ENCODE data around the gene POLR2B. TPM values are rescaled to one million over a fixed set of nuclear protein-coding genes. Genes with fewer than 3 reads are reported as not detected.
A peak's percentile ranks its signal among the peaks of the same experiment; 100 is the strongest.

POLR2B gene
- total RNA-seq, 1 experiment from 2014 or later: 108 TPM

- H3K27ac Mint-ChIP-seq: peak overlapping the region; percentile 96 to 99 (median 96); a peak in 4 of 7 replicates
- H3K27me3 Mint-ChIP-seq (ENCODE audit: low read depth): no peaks in the 10 kb centered on the region
- no peak overlapping the region for H3K23ac ChIP-seq (ENCODE audit: insufficient read length, low read depth, low read length)
- H3K4me1 ChIP-seq (ENCODE audit: insufficient read depth, low read length): no peaks in the 10 kb centered on the region; the same call in 1 of the 2 replicates
- no peak overlapping the region for H3T11ph ChIP-seq (ENCODE audit: low read length)
- peaks cover 11% of the 10 kb centered on the region for H3K23me2 ChIP-seq (ENCODE audit: insufficient read length, low read depth, low read length, poor library complexity, severe bottlenecking)
- no peak overlapping the region for H3K4ac ChIP-seq (ENCODE audit: low read depth, low read length)
- H4K91ac ChIP-seq (ENCODE audit: insufficient read length, low read depth, low read length): no peak overlapping the region
- no peak overlapping the region for H2BK12ac ChIP-seq (ENCODE audit: insufficient read length, low read depth, low read length)
- TF ChIP-seq, protein P1, sequence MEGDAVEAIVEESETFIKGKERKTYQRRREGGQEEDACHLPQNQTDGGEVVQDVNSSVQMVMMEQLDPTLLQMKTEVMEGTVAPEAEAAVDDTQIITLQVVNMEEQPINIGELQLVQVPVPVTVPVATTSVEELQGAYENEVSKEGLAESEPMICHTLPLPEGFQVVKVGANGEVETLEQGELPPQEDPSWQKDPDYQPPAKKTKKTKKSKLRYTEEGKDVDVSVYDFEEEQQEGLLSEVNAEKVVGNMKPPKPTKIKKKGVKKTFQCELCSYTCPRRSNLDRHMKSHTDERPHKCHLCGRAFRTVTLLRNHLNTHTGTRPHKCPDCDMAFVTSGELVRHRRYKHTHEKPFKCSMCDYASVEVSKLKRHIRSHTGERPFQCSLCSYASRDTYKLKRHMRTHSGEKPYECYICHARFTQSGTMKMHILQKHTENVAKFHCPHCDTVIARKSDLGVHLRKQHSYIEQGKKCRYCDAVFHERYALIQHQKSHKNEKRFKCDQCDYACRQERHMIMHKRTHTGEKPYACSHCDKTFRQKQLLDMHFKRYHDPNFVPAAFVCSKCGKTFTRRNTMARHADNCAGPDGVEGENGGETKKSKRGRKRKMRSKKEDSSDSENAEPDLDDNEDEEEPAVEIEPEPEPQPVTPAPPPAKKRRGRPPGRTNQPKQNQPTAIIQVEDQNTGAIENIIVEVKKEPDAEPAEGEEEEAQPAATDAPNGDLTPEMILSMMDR (conservative IDR thresholded peaks at IDR 0.05): peak; percentile 28; the same call in 2 of the 3 replicates
- WGBS (ENCODE audit: extremely low coverage, insufficient read length, low lambda C conversion rate): no CpG with 5 or more reads among the region's 46 CpGs
- DNase-seq: peak; percentile 73
- H3K9me3 Mint-ChIP-seq: no peaks in the 10 kb centered on the region; a peak in 3 of 5 replicates
- no peak overlapping the region for H2AFZ ChIP-seq (ENCODE audit: low read length)
- peak overlapping the region; percentile 84 for H3K4me2 ChIP-seq (ENCODE audit: insufficient read depth, insufficient read length, low read length)
- peaks cover 39% of the 10 kb centered on the region for H3K79me2 ChIP-seq (ENCODE audit: insufficient read depth, low read length)
- no peak overlapping the region for H2BK20ac ChIP-seq (ENCODE audit: low read depth, low read length, poor library complexity, severe bottlenecking)
- H3K27me3 ChIP-seq (ENCODE audit: insufficient read depth, low read length): no peaks in the 10 kb centered on the region
- peak overlapping the region; percentile 26; the same call in 1 of the 2 replicates for H3K14ac ChIP-seq (ENCODE audit: insufficient read depth, low read length)
- H3K4me3 Mint-ChIP-seq: peak overlapping the region; percentile 100
- no peak overlapping the region for H2BK120ac ChIP-seq (ENCODE audit: low read depth, low read length, poor library complexity, severe bottlenecking)
- H2BK5ac ChIP-seq (ENCODE audit: insufficient read length, low read length): no peak overlapping the region
- peaks cover 16 to 17% of the 10 kb centered on the region in 2 experiments for H3K4me1 Mint-ChIP-seq
- H3K9me3 ChIP-seq (ENCODE audit: control insufficient read depth, low read depth, low read length): no peaks in the 10 kb centered on the region
- H3K9ac ChIP-seq (ENCODE audit: extremely low read depth, insufficient read length, low read length): peak overlapping the region; percentile 78
- H3K36me3 Mint-ChIP-seq (ENCODE audit: insufficient read depth in 1 of 3, low read depth in 3 of 3): peaks cover 24 to 36% (median 30%) of the 10 kb centered on the region in 3 experiments
- H3K27ac ChIP-seq (ENCODE audit: insufficient read length, low read depth, low read length): no peak overlapping the region
- H3K79me1 ChIP-seq (ENCODE audit: insufficient read depth, low read depth, low read length, poor library complexity, severe bottlenecking): no peaks in the 10 kb centered on the region
- no peak overlapping the region for H3K18ac ChIP-seq (ENCODE audit: insufficient read length, low read depth, low read length)
- no peak overlapping the region for H2BK15ac ChIP-seq (ENCODE audit: low read depth, low read length)
- H4K8ac ChIP-seq (replicated peaks; ENCODE audit: insufficient read length, low read depth, low read length): no peak overlapping the region
- H4K5ac ChIP-seq (ENCODE audit: insufficient read length, low read depth, low read length): no peak overlapping the region
- H4K20me1 ChIP-seq (ENCODE audit: control insufficient read depth, insufficient read depth, insufficient read length): no peaks in the 10 kb centered on the region
- H2AK5ac ChIP-seq (ENCODE audit: insufficient read length, low read length): no peak overlapping the region
- no peak overlapping the region for H3K56ac ChIP-seq (ENCODE audit: insufficient read length, low read depth, low read length)
Measured at GRCh38 chr4:56976837-56977320, 1.8 kb upstream of the POLR2B start.

Data from H9 (cell line).